ENCODE data around the gene CDH20. TPM values are rescaled to one million over a fixed set of nuclear protein-coding genes. Genes with fewer than 3 reads are reported as not detected.

The CDH20 gene
- total and polyA plus RNA-seq, 5 donors from 2014 or later = 0.06 to 0.25 TPM; not detected in 3

- no peak overlapping the region for H3K27ac ChIP-seq (ENCODE audit: insufficient read depth, low read length, poor library complexity, severe bottlenecking)
- peaks cover 0 to 1% (median 0%) of the 10 kb centered on the region in 7 donors for H3K9me3 Mint-ChIP-seq
- no peaks in the 10 kb centered on the region for H3K9me3 ChIP-seq (ENCODE audit: control insufficient read depth in 2 of 2, low read length in 2 of 2)
- peaks cover 0 to 7% (median 6%) of the 10 kb centered on the region in 4 donors for H3K4me1 Mint-ChIP-seq
- H3K27ac Mint-ChIP-seq = peak overlapping the region in 2 of 3 donors; percentile 7 to 80
- no peaks in the 10 kb centered on the region for H3K36me3 Mint-ChIP-seq
- ATAC-seq (ENCODE audit: low read depth in 2 of 2) (no peak), DNase-seq (no peak)
- H3K36me3 ChIP-seq (ENCODE audit: control insufficient read depth, insufficient read depth, low read length) = no peaks in the 10 kb centered on the region
- peaks cover 22% of the 10 kb centered on the region for H3K27me3 Mint-ChIP-seq
- no peak overlapping the region for H3K4me3 ChIP-seq (ENCODE audit: low read depth, low read length)
- peaks cover 5% of the 10 kb centered on the region for H3K27me3 ChIP-seq (ENCODE audit: control insufficient read depth, insufficient read depth, low read length)
- peaks cover 6% of the 10 kb centered on the region for H3K4me1 ChIP-seq (ENCODE audit: control insufficient read depth, insufficient read depth, low read length, poor library complexity, severe bottlenecking)
- peak overlapping the region in 1 of 4 donors; percentile 61 for H3K4me3 Mint-ChIP-seq
Observed at GRCh38 chr18:61582202-61582710, 249.0 kb downstream of the CDH20 start.

- no peak for ATAC-seq (ENCODE audit: low read depth in 2 of 2)
- H3K36me3 Mint-ChIP-seq = no peaks in the 10 kb centered on the region
- DNase-seq = no peak
- peaks cover 0 to 7% (median 6%) of the 10 kb centered on the region in 4 donors for H3K4me1 Mint-ChIP-seq
- Histone ChIP-seq H3K27ac (ENCODE audit: insufficient read depth, low read length, poor library complexity, severe bottlenecking) (no peak overlapping the region), H3K36me3 (ENCODE audit: control insufficient read depth, insufficient read depth, low read length) (no peaks in the 10 kb centered on the region), H3K9me3 (ENCODE audit: control insufficient read depth in 2 of 2, low read length in 2 of 2) (no peaks in the 10 kb centered on the region), H3K4me1 (ENCODE audit: control insufficient read depth, insufficient read depth, low read length, poor library complexity, severe bottlenecking) (peaks cover 6% of the 10 kb centered on the region), H3K4me3 (ENCODE audit: low read depth, low read length) (no peak overlapping the region), H3K27me3 (ENCODE audit: control insufficient read depth, insufficient read depth, low read length) (peaks cover 5% of the 10 kb centered on the region)
- no peak overlapping the region for H3K4me3 Mint-ChIP-seq
- peak overlapping the region in 1 of 3 donors; percentile 2 for H3K27ac Mint-ChIP-seq
- H3K9me3 Mint-ChIP-seq = peaks cover 0 to 1% (median 0%) of the 10 kb centered on the region in 7 donors
- peaks cover 28% of the 10 kb centered on the region for H3K27me3 Mint-ChIP-seq
Observed at GRCh38 chr18:61583548-61583947, 250.3 kb downstream of the CDH20 start.

- Histone ChIP-seq H3K36me3 (ENCODE audit: control insufficient read depth, insufficient read depth, low read length) (no peaks in the 10 kb centered on the region), H3K27ac (ENCODE audit: insufficient read depth, low read length, poor library complexity, severe bottlenecking) (no peak overlapping the region), H3K9me3 (ENCODE audit: control insufficient read depth in 2 of 2, low read length in 2 of 2) (no peaks in the 10 kb centered on the region), H3K4me3 (ENCODE audit: low read depth, low read length) (no peak overlapping the region), H3K4me1 (ENCODE audit: control insufficient read depth, insufficient read depth, low read length, poor library complexity, severe bottlenecking) (no peaks in the 10 kb centered on the region), H3K27me3 (ENCODE audit: control insufficient read depth, insufficient read depth, low read length) (no peaks in the 10 kb centered on the region)
- DNase-seq (no peak), ATAC-seq (ENCODE audit: low read depth in 2 of 2) (no peak)
- Mint-ChIP-seq H3K27ac (no peak overlapping the region), H3K4me3 (no peak overlapping the region), H3K4me1 (peaks cover 0 to 5% (median 0%) of the 10 kb centered on the region in 4 donors), H3K27me3 (peaks cover 29% of the 10 kb centered on the region), H3K9me3 (peaks cover 0 to 3% (median 0%) of the 10 kb centered on the region in 7 donors), H3K36me3 (no peaks in the 10 kb centered on the region)
Observed at GRCh38 chr18:61587865-61588264, 254.6 kb downstream of the CDH20 start.

GRCh38 chr18:61589053-61589723, 256.0 kb downstream of the CDH20 start:
- Mint-ChIP-seq H3K27ac (no peak overlapping the region), H3K36me3 (no peaks in the 10 kb centered on the region), H3K9me3 (peaks cover 0 to 4% (median 0%) of the 10 kb centered on the region in 7 donors), H3K4me1 (no peaks in the 10 kb centered on the region), H3K4me3 (no peak overlapping the region), H3K27me3 (peaks cover 32% of the 10 kb centered on the region)
- no peaks in the 10 kb centered on the region for H3K27me3 ChIP-seq (ENCODE audit: control insufficient read depth, insufficient read depth, low read length)
- no peak overlapping the region for H3K4me3 ChIP-seq (ENCODE audit: low read depth, low read length)
- no peaks in the 10 kb centered on the region for H3K36me3 ChIP-seq (ENCODE audit: control insufficient read depth, insufficient read depth, low read length)
- no peaks in the 10 kb centered on the region for H3K9me3 ChIP-seq (ENCODE audit: control insufficient read depth in 2 of 2, low read length in 2 of 2)
- H3K4me1 ChIP-seq (ENCODE audit: control insufficient read depth, insufficient read depth, low read length, poor library complexity, severe bottlenecking) = no peaks in the 10 kb centered on the region
- H3K27ac ChIP-seq (ENCODE audit: insufficient read depth, low read length, poor library complexity, severe bottlenecking) = no peak overlapping the region
- ATAC-seq (ENCODE audit: low read depth in 2 of 2) (no peak), DNase-seq (no peak)

GRCh38 chr18:61589724-61590065, 256.5 kb downstream of the CDH20 start:
- Mint-ChIP-seq H3K27ac (no peak overlapping the region), H3K4me3 (no peak overlapping the region), H3K4me1 (no peaks in the 10 kb centered on the region), H3K27me3 (peaks cover 32% of the 10 kb centered on the region), H3K9me3 (peaks cover 0 to 4% (median 0%) of the 10 kb centered on the region in 7 donors), H3K36me3 (no peaks in the 10 kb centered on the region)
- ATAC-seq (ENCODE audit: low read depth in 2 of 2) = no peak
- no peak for DNase-seq
- no peaks in the 10 kb centered on the region for H3K4me1 ChIP-seq (ENCODE audit: control insufficient read depth, insufficient read depth, low read length, poor library complexity, severe bottlenecking)
- H3K36me3 ChIP-seq (ENCODE audit: control insufficient read depth, insufficient read depth, low read length) = no peaks in the 10 kb centered on the region
- H3K27me3 ChIP-seq (ENCODE audit: control insufficient read depth, insufficient read depth, low read length) = no peaks in the 10 kb centered on the region
- H3K27ac ChIP-seq (ENCODE audit: insufficient read depth, low read length, poor library complexity, severe bottlenecking) = no peak overlapping the region
- no peaks in the 10 kb centered on the region for H3K9me3 ChIP-seq (ENCODE audit: control insufficient read depth in 2 of 2, low read length in 2 of 2)
- no peak overlapping the region for H3K4me3 ChIP-seq (ENCODE audit: low read depth, low read length)

- Mint-ChIP-seq H3K9me3 (peaks cover 0 to 4% (median 0%) of the 10 kb centered on the region in 7 donors), H3K27ac (no peak overlapping the region), H3K4me1 (no peaks in the 10 kb centered on the region), H3K27me3 (peaks cover 30% of the 10 kb centered on the region), H3K36me3 (no peaks in the 10 kb centered on the region), H3K4me3 (no peak overlapping the region)
- Histone ChIP-seq H3K27me3 (ENCODE audit: control insufficient read depth, insufficient read depth, low read length) (no peaks in the 10 kb centered on the region), H3K36me3 (ENCODE audit: control insufficient read depth, insufficient read depth, low read length) (no peaks in the 10 kb centered on the region), H3K27ac (ENCODE audit: insufficient read depth, low read length, poor library complexity, severe bottlenecking) (no peak overlapping the region), H3K9me3 (ENCODE audit: control insufficient read depth in 2 of 2, low read length in 2 of 2) (no peaks in the 10 kb centered on the region), H3K4me1 (ENCODE audit: control insufficient read depth, insufficient read depth, low read length, poor library complexity, severe bottlenecking) (no peaks in the 10 kb centered on the region), H3K4me3 (ENCODE audit: low read depth, low read length) (no peak overlapping the region)
- DNase-seq (no peak), ATAC-seq (ENCODE audit: low read depth in 2 of 2) (no peak)
Observed at GRCh38 chr18:61591253-61591652, 258.0 kb downstream of the CDH20 start.

GRCh38 chr18:61595615-61596251, 262.5 kb downstream of the CDH20 start:
- Mint-ChIP-seq H3K9me3 (peaks cover 0 to 7% (median 0%) of the 10 kb centered on the region in 7 donors), H3K36me3 (no peaks in the 10 kb centered on the region), H3K27ac (no peak overlapping the region), H3K4me1 (no peaks in the 10 kb centered on the region), H3K27me3 (peaks cover 26% of the 10 kb centered on the region), H3K4me3 (no peak overlapping the region)
- H3K27ac ChIP-seq (ENCODE audit: insufficient read depth, low read length, poor library complexity, severe bottlenecking) = no peak overlapping the region
- no peaks in the 10 kb centered on the region for H3K9me3 ChIP-seq (ENCODE audit: control insufficient read depth in 2 of 2, low read length in 2 of 2)
- H3K36me3 ChIP-seq (ENCODE audit: control insufficient read depth, insufficient read depth, low read length) = no peaks in the 10 kb centered on the region
- H3K27me3 ChIP-seq (ENCODE audit: control insufficient read depth, insufficient read depth, low read length) = peaks cover 2% of the 10 kb centered on the region
- DNase-seq (no peak), ATAC-seq (ENCODE audit: low read depth in 2 of 2) (no peak)
- H3K4me1 ChIP-seq (ENCODE audit: control insufficient read depth, insufficient read depth, low read length, poor library complexity, severe bottlenecking) = no peaks in the 10 kb centered on the region
- H3K4me3 ChIP-seq (ENCODE audit: low read depth, low read length) = no peak overlapping the region
